SJCRH30 (cell line): ENCODE data around the gene PTPRQ. TPM values are rescaled to one million over a fixed set of nuclear protein-coding genes. Genes with fewer than 3 reads are reported as not detected.

Experiments
- DNase-seq, 2 experiments: peaks; one replicate each; pipeline ENCODE4 v3.0.0-alpha.2; 2015 to 2020
- H3K27ac ChIP-seq: fragments of 250-450 bp; sonication (Bioruptor Pico); 2 replicates; pipeline ENCODE4 v1.5.1; 2020; ENCODE audit warnings: mild to moderate bottlenecking, moderate library complexity
- H3K27me3 ChIP-seq: fragments of 250-450 bp; sonication (Bioruptor Pico); 2 replicates; pipeline ENCODE4 v1.5.1; 2020; ENCODE audit warnings: mild to moderate bottlenecking, moderate library complexity
- H3K36me3 ChIP-seq: fragments of 250-450 bp; sonication (Bioruptor Pico); 2 replicates; pipeline ENCODE4 v1.5.1; 2020; ENCODE audit warnings: mild to moderate bottlenecking, moderate library complexity
- H3K4me1 ChIP-seq: fragments of 250-450 bp; sonication (Bioruptor Pico); 2 replicates; pipeline ENCODE4 v1.5.1; 2020; ENCODE audit warnings: mild to moderate bottlenecking, moderate library complexity
- H3K4me3 ChIP-seq: fragments of 250-450 bp; sonication (Bioruptor Pico); 2 replicates; pipeline ENCODE4 v1.5.1; 2020; ENCODE audit warnings: mild to moderate bottlenecking, moderate library complexity
- H3K9me3 ChIP-seq: fragments of 250-450 bp; sonication (Bioruptor Pico); replicated peaks from 2 replicates; pipeline ENCODE4 v1.5.1; 2020; ENCODE audit warnings: mild to moderate bottlenecking, moderate library complexity
- total RNA-seq: library from RNA; depleted of rRNA; stranded (reverse); fragments of >200 nt; shearing (Covaris generic); gene quantifications from 2 replicates; pipeline ENCODE4 v1.2.3, GENCODE V29; 2014

Gene PTPRQ
- total RNA-seq, 1 experiment from 2014 or later: 7.4 TPM

DNA sequence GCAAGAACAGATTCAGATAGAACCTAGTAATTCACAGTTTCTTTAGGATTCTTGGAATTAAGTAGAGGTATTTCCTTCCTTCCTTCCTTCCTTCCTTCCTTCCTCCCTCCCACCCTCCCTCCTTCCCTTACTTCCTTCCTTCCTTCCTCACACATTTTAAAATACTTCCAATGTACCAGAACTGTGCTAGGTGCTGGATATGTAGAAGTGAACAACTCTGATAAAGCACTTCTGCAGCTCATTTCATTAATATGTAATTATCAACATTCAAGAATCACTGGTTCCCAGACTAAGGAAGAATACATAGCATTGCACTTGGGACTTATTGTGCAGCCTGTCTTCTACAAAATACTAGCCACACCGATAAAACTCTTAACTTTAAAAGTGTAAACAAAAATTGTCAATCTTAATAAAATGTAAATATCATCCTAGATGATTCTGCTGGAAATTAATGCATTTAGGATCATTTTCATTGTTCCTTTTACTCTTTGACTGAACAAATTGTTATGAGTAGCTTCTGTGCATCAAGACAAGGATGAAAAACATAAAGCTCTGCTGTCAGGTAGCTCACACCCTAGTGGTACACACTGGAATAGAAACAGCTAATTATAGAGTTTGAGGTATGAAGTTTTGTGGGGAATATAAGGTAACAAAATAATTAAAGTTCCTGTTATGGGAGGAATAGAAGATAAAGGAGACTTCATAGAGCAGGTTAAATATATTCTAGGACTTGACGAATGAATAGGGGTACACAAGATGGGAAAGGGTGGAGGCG is 163.5 kb downstream of the PTPRQ start:
- Histone ChIP-seq H3K36me3 (no peaks in the 10 kb centered on the region), H3K9me3 (no peaks in the 10 kb centered on the region; the same call in 1 of the 2 replicates), H3K4me1 (no peaks in the 10 kb centered on the region), H3K27me3 (no peaks in the 10 kb centered on the region), H3K4me3 (no peak overlapping the region), H3K27ac (no peak overlapping the region)
- DNase-seq: no peak

- Histone ChIP-seq H3K4me1 (no peaks in the 10 kb centered on the region), H3K9me3 (no peaks in the 10 kb centered on the region), H3K27ac (no peak overlapping the region), H3K36me3 (no peaks in the 10 kb centered on the region), H3K4me3 (no peak overlapping the region), H3K27me3 (no peaks in the 10 kb centered on the region)
- no peak for DNase-seq
Measured at GRCh38 chr12:80617733-80618132, 173.7 kb downstream of the PTPRQ start.

GRCh38 chr12:80620281-80620680 is 176.2 kb downstream of the PTPRQ start:
- Histone ChIP-seq H3K4me3 (no peak overlapping the region), H3K27ac (no peak overlapping the region), H3K4me1 (no peaks in the 10 kb centered on the region), H3K27me3 (no peaks in the 10 kb centered on the region), H3K9me3 (no peaks in the 10 kb centered on the region), H3K36me3 (no peaks in the 10 kb centered on the region)
- DNase-seq: no peak

GRCh38 chr12:80622271-80622670 is 178.2 kb downstream of the PTPRQ start:
- DNase-seq: peak; percentile 17 to 45
- Histone ChIP-seq H3K9me3 (no peaks in the 10 kb centered on the region), H3K27ac (no peak overlapping the region)

DNA sequence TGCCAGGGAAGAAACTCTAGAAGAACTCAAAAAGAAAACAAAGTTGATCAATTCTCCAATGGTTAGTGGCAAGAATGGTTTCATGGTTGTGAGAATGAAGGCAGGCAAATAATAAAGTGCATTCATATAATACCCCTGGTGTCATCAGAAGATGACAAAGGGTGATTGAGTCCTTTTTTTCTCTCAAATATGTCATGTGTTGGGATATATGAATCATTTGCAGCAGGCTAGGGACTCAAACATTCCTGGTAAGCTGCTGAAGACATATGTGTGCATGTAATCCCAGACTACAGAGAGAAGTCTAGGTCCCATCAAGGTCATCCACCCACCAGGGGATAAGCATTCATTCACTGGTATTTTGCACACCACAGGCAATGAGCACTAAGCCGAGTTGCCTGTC is 181.0 kb downstream of the PTPRQ start:
- Histone ChIP-seq H3K27me3 (no peaks in the 10 kb centered on the region), H3K4me3 (no peak overlapping the region), H3K4me1 (peaks cover 18% of the 10 kb centered on the region), H3K27ac (no peak overlapping the region), H3K36me3 (no peaks in the 10 kb centered on the region), H3K9me3 (no peaks in the 10 kb centered on the region)
- DNase-seq: no peak

More at GRCh38 chr12:80622271-80622670, 178.2 kb downstream of the PTPRQ start:
- no peaks in the 10 kb centered on the region for H3K27me3 ChIP-seq
- no peak overlapping the region for H3K4me3 ChIP-seq
- H3K36me3 ChIP-seq: no peaks in the 10 kb centered on the region
- peaks cover 4% of the 10 kb centered on the region for H3K4me1 ChIP-seq

DNA sequence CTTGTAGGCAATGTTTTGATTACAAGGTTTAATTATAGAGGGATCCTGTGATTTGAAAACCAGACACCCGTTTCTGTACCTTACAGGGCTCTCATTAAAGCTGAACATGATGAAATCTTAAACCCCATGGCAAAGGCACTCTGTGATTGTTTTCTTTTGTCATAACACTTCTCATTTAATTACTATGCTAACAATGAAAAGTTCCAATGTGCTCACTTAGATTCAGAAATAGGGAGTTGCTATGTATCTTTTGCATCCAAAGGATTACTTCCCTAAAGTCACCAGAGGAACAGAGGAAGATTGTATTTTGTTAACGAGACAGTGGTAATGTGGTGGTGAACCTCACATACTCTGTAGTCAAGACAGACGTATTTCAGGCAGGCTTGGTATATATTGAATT is 181.9 kb downstream of the PTPRQ start:
- Histone ChIP-seq H3K36me3 (no peaks in the 10 kb centered on the region), H3K4me1 (peaks cover 18% of the 10 kb centered on the region), H3K27ac (no peak overlapping the region), H3K9me3 (no peaks in the 10 kb centered on the region), H3K4me3 (no peak overlapping the region), H3K27me3 (no peaks in the 10 kb centered on the region)
- DNase-seq: no peak

DNA sequence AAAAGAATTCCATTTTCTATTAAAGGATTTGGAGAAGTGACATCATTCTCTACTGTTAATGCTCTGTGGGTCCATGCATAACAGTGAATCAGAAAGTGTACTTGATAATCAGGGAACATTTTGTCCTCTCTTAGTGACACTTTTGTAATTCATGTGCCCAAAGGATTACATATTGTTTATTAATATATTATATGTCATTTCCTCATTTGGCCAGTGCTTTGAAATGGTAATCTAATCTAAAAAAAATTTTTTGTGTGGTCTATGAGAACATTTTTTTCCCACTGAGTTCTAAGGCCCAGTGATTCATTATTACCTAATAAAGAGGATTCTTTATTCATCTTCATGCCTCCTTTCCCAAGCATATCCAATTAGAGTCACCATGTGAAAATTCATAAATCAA is 183.7 kb downstream of the PTPRQ start:
- peak in 1 of 2 experiments; percentile 57 for DNase-seq

DNA sequence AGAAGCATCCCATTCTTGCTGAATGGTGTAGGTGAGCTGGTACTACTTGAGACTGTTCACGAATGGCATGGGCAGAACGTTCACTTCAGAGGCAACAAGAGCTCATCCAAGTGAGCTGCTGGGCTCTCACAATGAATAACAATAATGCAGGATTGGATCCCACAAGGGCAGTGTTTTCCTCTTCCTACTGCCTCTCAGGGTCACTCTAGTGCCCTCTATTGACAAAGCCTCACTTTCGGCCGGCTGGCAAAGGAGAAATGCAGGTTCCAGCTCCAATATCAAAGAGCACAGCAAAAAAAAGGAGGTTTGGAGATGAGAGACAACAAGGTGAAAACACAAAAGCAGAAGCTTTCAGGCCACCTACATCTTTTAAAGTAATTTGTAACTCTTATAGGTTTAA is 188.8 kb downstream of the PTPRQ start:
- peaks cover 8% of the 10 kb centered on the region for H3K4me1 ChIP-seq
- H3K27ac ChIP-seq: no peak overlapping the region
- no peaks in the 10 kb centered on the region for H3K36me3 ChIP-seq
- H3K9me3 ChIP-seq: no peaks in the 10 kb centered on the region
- no peaks in the 10 kb centered on the region for H3K27me3 ChIP-seq
- H3K4me3 ChIP-seq: no peak overlapping the region
- DNase-seq: peak; percentile 39 to 51

More for the DNA sequence above, 183.7 kb downstream of the PTPRQ start:
- Histone ChIP-seq H3K36me3 (no peaks in the 10 kb centered on the region), H3K9me3 (no peaks in the 10 kb centered on the region), H3K4me3 (no peak overlapping the region), H3K27ac (peak overlapping the region; percentile 83), H3K27me3 (no peaks in the 10 kb centered on the region), H3K4me1 (peaks cover 18% of the 10 kb centered on the region)

GRCh38 chr12:80634903-80635302 is 190.9 kb downstream of the PTPRQ start:
- H3K4me3 ChIP-seq: no peak overlapping the region
- no peak for DNase-seq

DNA sequence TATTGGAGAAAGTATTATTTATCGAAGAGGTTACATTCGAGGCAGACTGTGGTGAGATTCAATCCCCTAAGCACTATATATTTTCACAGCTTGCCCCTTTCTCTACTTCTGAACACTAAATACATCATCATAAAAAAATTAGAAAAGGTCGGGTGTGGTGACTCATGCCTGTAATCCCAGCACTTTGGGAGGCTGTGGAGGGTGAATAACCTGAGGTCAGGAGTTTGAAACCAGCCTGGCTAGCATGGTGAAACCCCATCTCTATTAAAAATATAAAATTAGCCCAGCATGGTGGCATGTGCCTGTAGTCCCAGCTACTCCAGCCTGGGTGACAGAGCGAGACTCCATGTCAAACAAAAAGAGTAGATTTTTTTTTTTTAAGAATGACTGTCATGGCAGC is 192.8 kb downstream of the PTPRQ start:
- Histone ChIP-seq H3K36me3 (no peaks in the 10 kb centered on the region), H3K27me3 (no peaks in the 10 kb centered on the region), H3K4me1 (no peaks in the 10 kb centered on the region), H3K9me3 (no peaks in the 10 kb centered on the region), H3K4me3 (no peak overlapping the region), H3K27ac (no peak overlapping the region)
- DNase-seq: no peak

More at GRCh38 chr12:80634903-80635302, 190.9 kb downstream of the PTPRQ start:
- Histone ChIP-seq H3K27me3 (no peaks in the 10 kb centered on the region), H3K36me3 (no peaks in the 10 kb centered on the region), H3K9me3 (no peaks in the 10 kb centered on the region), H3K27ac (no peak overlapping the region), H3K4me1 (no peaks in the 10 kb centered on the region)

DNA sequence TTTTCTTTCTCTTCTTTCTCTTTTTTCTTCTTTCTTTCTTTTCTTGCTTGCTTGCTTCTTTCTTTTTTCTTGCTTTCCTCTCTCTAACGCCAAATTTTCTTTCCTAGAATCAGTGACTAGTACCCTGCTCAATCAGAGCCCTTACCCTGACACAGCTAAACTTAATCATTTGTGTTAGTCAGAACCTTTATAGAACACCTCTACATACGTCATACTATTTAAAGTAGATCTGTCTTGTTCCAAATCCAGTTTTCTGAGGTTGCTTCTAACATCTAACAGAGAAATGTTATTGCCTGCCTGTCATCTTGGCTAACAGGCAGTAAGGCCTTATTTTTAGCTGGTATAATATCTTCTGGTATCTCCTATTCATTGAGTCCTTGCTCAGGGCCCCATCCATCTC is 197.9 kb downstream of the PTPRQ start:
- Histone ChIP-seq H3K36me3 (no peaks in the 10 kb centered on the region), H3K4me3 (no peak overlapping the region), H3K27me3 (no peaks in the 10 kb centered on the region), H3K27ac (no peak overlapping the region), H3K9me3 (no peaks in the 10 kb centered on the region), H3K4me1 (peaks cover 7% of the 10 kb centered on the region; the same call in 1 of the 2 replicates)
- no peak for DNase-seq

- H3K36me3 ChIP-seq: no peaks in the 10 kb centered on the region
- no peaks in the 10 kb centered on the region for H3K9me3 ChIP-seq
- no peak for DNase-seq
- H3K4me1 ChIP-seq: peaks cover 20% of the 10 kb centered on the region
- no peak overlapping the region for H3K27ac ChIP-seq
- H3K27me3 ChIP-seq: no peaks in the 10 kb centered on the region
- H3K4me3 ChIP-seq: no peak overlapping the region
Measured at GRCh38 chr12:80643961-80644360, 199.9 kb downstream of the PTPRQ start.

- peak; percentile 42 to 87 for DNase-seq
- no peaks in the 10 kb centered on the region for H3K9me3 ChIP-seq
- peak overlapping the region; percentile 94 for H3K27ac ChIP-seq
- H3K27me3 ChIP-seq: no peaks in the 10 kb centered on the region
- no peak overlapping the region for H3K4me3 ChIP-seq
- peaks cover 54% of the 10 kb centered on the region for H3K4me1 ChIP-seq
- H3K36me3 ChIP-seq: no peaks in the 10 kb centered on the region
Measured at GRCh38 chr12:80648881-80649280, 204.8 kb downstream of the PTPRQ start.

DNA sequence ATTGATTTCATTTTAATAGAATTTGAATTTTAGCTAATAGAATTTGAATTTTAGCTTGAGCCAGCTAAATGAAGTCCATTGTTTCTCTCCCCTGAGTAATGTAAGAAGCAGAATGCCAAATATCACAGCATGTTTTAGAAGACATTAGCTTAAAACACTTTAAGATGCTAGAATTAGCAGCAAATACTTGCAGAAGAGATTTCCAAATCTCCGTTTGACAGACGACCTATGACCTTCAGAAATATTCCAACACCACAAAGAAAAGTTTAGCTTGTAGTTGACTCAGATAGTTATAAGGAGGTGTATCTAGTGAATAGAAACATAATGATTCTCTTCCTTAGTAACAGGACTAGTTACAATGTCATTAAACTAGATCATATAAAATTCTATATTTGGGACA is 211.7 kb downstream of the PTPRQ start:
- Histone ChIP-seq H3K27me3 (no peaks in the 10 kb centered on the region), H3K4me1 (peaks cover 19% of the 10 kb centered on the region), H3K9me3 (no peaks in the 10 kb centered on the region), H3K36me3 (no peaks in the 10 kb centered on the region), H3K4me3 (no peak overlapping the region), H3K27ac (no peak overlapping the region)
- no peak for DNase-seq

DNA sequence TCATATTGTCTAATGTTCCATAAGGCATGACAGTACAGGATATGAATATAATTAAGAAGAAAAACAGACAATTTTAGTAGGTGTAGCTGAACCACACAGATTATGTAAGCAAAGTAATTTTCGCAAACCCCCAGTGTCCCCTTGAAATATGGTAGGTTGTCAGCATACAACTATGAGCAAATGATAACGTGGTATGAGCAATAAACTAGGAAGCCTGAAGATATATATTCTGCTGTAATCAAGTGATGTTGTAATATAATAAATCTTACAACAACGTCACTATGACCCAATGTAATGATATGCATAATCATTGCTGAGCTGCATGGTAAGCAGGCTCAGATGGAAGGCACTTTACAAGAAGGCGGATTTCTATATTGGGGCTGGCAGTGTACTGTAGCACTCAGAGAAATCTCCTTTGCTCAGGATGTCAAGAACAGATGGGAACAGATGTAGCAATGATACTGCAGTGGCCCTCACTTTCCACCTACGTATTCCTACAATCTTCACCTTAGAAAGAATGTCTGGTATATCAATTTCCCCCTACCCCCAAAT is 215.6 kb downstream of the PTPRQ start:
- Histone ChIP-seq H3K9me3 (no peaks in the 10 kb centered on the region), H3K27ac (no peak overlapping the region), H3K27me3 (no peaks in the 10 kb centered on the region), H3K36me3 (no peaks in the 10 kb centered on the region), H3K4me3 (no peak overlapping the region), H3K4me1 (no peaks in the 10 kb centered on the region)
- DNase-seq: no peak

DNA sequence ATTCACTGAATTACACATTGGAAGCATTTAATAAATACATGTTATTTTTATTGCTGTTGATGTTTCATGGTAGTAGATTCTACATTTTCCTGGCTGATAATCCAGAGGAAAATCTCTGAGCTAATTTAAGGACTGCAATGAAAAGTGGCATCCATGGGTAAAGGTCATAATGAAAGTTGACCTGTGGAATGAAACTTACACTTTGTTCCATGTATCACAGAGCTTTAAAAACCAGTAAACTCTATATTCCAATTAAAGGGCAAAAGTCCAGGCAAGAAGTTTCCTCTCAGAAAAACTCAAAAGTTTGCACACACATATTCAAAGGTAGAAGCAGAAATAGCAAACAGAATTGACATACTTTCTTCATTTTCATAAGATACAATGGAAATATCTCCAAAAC is 218.6 kb downstream of the PTPRQ start:
- no peak overlapping the region for H3K4me3 ChIP-seq
- H3K9me3 ChIP-seq: no peaks in the 10 kb centered on the region
- no peak overlapping the region for H3K27ac ChIP-seq
- H3K36me3 ChIP-seq: no peaks in the 10 kb centered on the region
- DNase-seq: no peak
- H3K27me3 ChIP-seq: no peaks in the 10 kb centered on the region
- H3K4me1 ChIP-seq: no peaks in the 10 kb centered on the region
